Breast epithelium (tissue), 4 donors: ENCODE data around the gene LSS. TPM values are rescaled to one million over a fixed set of nuclear protein-coding genes. Genes with fewer than 3 reads are reported as not detected.
A peak's percentile ranks its signal among the peaks of the same experiment; 100 is the strongest.

Source experiments
- DNase-seq, 2 donors: peaks; one replicate each; pipeline ENCODE4 v3.0.0-alpha.2; 2019; ENCODE audit warnings: low spot score in 2 of 2
- H3K27ac ChIP-seq, 2 donors: fragments of 200-600 bp; sonication (generic) in 1 of 2; one replicate each; pipeline ENCODE4 v1.5.1; 2016 to 2019; ENCODE audit warnings: mild to moderate bottlenecking in 1 of 2
- H3K27me3 ChIP-seq, 2 donors: fragments of 200-600 bp; sonication (generic) in 1 of 2; one replicate each; pipeline versions ENCODE4 v1.5.1 to v1.6.0; 2017 to 2019; ENCODE audit warnings: control low read depth in 1 of 2, mild to moderate bottlenecking in 1 of 2
- H3K36me3 ChIP-seq: fragments of 200-600 bp; one replicate; pipeline ENCODE4 v1.5.1; 2019
- H3K4me1 ChIP-seq, 2 donors: fragments of 200-600 bp; sonication (generic); one replicate each; pipeline ENCODE4 v1.5.1; 2016 to 2019; ENCODE audit warnings: control low read depth in 1 of 2
- H3K4me3 ChIP-seq, 3 donors: fragments of 200-600 bp; sonication (generic); 1 replicate in 2 of 3; 2 replicates in 1 of 3; pipeline ENCODE4 v1.5.1; 2016 to 2019; ENCODE audit warnings: mild to moderate bottlenecking in 3 of 3, moderate library complexity in 2 of 3
- H3K9me3 ChIP-seq, 2 donors: fragments of 200-600 bp; sonication (generic) in 1 of 2; one replicate each; pipeline ENCODE4 v1.5.1; 2016 to 2019; ENCODE audit warnings: control low read depth in 1 of 2
- CTCF ChIP-seq, 3 donors: fragments of 450-650 bp; IDR thresholded peaks; one replicate each; pipeline ENCODE4 v1.5.1; 2016 to 2017; ENCODE audit warnings: antibody characterized with exemption in 3 of 3, mild to moderate bottlenecking in 3 of 3, moderate library complexity in 3 of 3
- POLR2A ChIP-seq: fragments of 450-650 bp; IDR thresholded peaks from one replicate; pipeline ENCODE4 v1.6.1; 2016; ENCODE audit warnings: antibody characterized with exemption, mild to moderate bottlenecking, moderate library complexity
- POLR2AphosphoS5 ChIP-seq, 3 donors: sonication (generic); formaldehyde crosslinking; IDR thresholded peaks; one replicate each; pipeline ENCODE4 v1.6.1; 2017; ENCODE audit warnings: antibody characterized with exemption in 3 of 3
- intact Hi-C: fragments of 100-400 bp; cut with DNase I; formaldehyde crosslinking; loops from one replicate; pipeline ENCODE4 v1.15.1; 2023; ENCODE audit warnings: low total_unique reads
- total RNA-seq, 3 donors: library from RNA; depleted of rRNA; stranded (reverse); fragments of >200 nt; gene quantifications; one replicate each; pipeline ENCODE4 v1.1.0, GENCODE V29; 2016

LSS gene
- total RNA-seq, 3 donors from 2014 or later: 41.4 to 144 (median 56.4) TPM

GRCh38 chr21:46163380-46163779 lies 65.2 kb downstream of the LSS start:
- Histone ChIP-seq H3K9me3 (no peaks in the 10 kb centered on the region), H3K36me3 (no peaks in the 10 kb centered on the region), H3K4me1 (no peaks in the 10 kb centered on the region), H3K27me3 (no peaks in the 10 kb centered on the region), H3K4me3 (no peak overlapping the region), H3K27ac (no peak overlapping the region)
- no peak for DNase-seq
- no peak for TF ChIP-seq POLR2AphosphoS5 (IDR thresholded peaks at IDR 0.05)
- no peak for TF ChIP-seq POLR2A
- TF ChIP-seq CTCF (IDR thresholded peaks at IDR 0.05): no peak
- intact Hi-C loops: no loop called here

GRCh38 chr21:46161633-46162592 lies 66.7 kb downstream of the LSS start:
- H3K4me3 ChIP-seq: peak overlapping the region in 1 of 3 donors; percentile 33
- H3K4me1 ChIP-seq: no peaks in the 10 kb centered on the region
- no peaks in the 10 kb centered on the region for H3K9me3 ChIP-seq
- no peaks in the 10 kb centered on the region for H3K27me3 ChIP-seq
- peak in 1 of 2 donors; percentile 44 for DNase-seq
- TF ChIP-seq POLR2AphosphoS5 (IDR thresholded peaks at IDR 0.05) (no peak), POLR2A (no peak), CTCF (IDR thresholded peaks at IDR 0.05) (no peak)
- intact Hi-C loops: no loop called here
- no peaks in the 10 kb centered on the region for H3K36me3 ChIP-seq
- H3K27ac ChIP-seq: no peak overlapping the region

- no peak overlapping the region for H3K27ac ChIP-seq
- H3K9me3 ChIP-seq: no peaks in the 10 kb centered on the region
- TF ChIP-seq POLR2A (no peak), POLR2AphosphoS5 (IDR thresholded peaks at IDR 0.05) (no peak), CTCF (IDR thresholded peaks at IDR 0.05) (no peak)
- intact Hi-C loops: no loop called here
- DNase-seq: peak in 1 of 2 donors; percentile 49
- H3K36me3 ChIP-seq: no peaks in the 10 kb centered on the region
- H3K27me3 ChIP-seq: no peaks in the 10 kb centered on the region
- H3K4me3 ChIP-seq: peak overlapping the region in 1 of 3 donors; percentile 33
- H3K4me1 ChIP-seq: no peaks in the 10 kb centered on the region
These were observed 67.5 kb downstream of the LSS start for GRCh38 chr21:46160907-46161632.

- no peaks in the 10 kb centered on the region for H3K9me3 ChIP-seq
- no peaks in the 10 kb centered on the region for H3K4me1 ChIP-seq
- no peak for DNase-seq
These were observed 68.0 kb downstream of the LSS start for GRCh38 chr21:46160657-46160906.

More at GRCh38 chr21:46160657-46160906, 68.0 kb downstream of the LSS start:
- Histone ChIP-seq H3K27ac (no peak overlapping the region), H3K27me3 (no peaks in the 10 kb centered on the region), H3K36me3 (no peaks in the 10 kb centered on the region), H3K4me3 (no peak overlapping the region)
- TF ChIP-seq POLR2A (no peak), POLR2AphosphoS5 (IDR thresholded peaks at IDR 0.05) (no peak), CTCF (IDR thresholded peaks at IDR 0.05) (no peak)
- intact Hi-C loops: no loop called here
